Smooth muscle cell (in vitro differentiated cells): Measurements from ENCODE around the gene CNOT10. TPM values are rescaled to one million over a fixed set of nuclear protein-coding genes. Genes with fewer than 3 reads are reported as not detected.

ENCODE experiments used
- DNase-seq: peaks from one replicate; lab custom pipeline; 2025; ENCODE audit not compliant: unreplicated experiment; lab: John Stamatoyannopoulos, UW
- H2AFZ ChIP-seq: fragments of 200-600 bp; sonication (generic); 2 replicates; pipeline ENCODE4 v1.6.0; 2016; ENCODE audit warnings: antibody characterized with exemption, low read depth, mild to moderate bottlenecking
- H3F3A ChIP-seq: fragments of 200-600 bp; sonication (generic); 2 replicates; pipeline ENCODE4 v1.6.0; 2017; ENCODE audit warnings: antibody characterized with exemption, low read depth
- H3K27ac ChIP-seq: fragments of 200-600 bp; sonication (generic); 2 replicates; pipeline ENCODE4 v1.5.1; 2016; ENCODE audit warnings: low read depth, mild to moderate bottlenecking
- H3K27me3 ChIP-seq: fragments of 200-600 bp; sonication (generic); 2 replicates; pipeline ENCODE4 v1.6.1; 2016; ENCODE audit warnings: low read depth, mild to moderate bottlenecking
- H3K36me3 ChIP-seq: fragments of 200-600 bp; sonication (generic); 2 replicates; pipeline ENCODE4 v1.5.1; 2016; ENCODE audit warnings: low read depth
- H3K4me1 ChIP-seq: fragments of 200-600 bp; sonication (generic); 2 replicates; pipeline ENCODE4 v1.5.1; 2016; ENCODE audit warnings: low read depth
- H3K4me2 ChIP-seq: fragments of 200-600 bp; sonication (generic); 2 replicates; pipeline ENCODE4 v1.6.0; 2016; ENCODE audit warnings: mild to moderate bottlenecking
- H3K4me3 ChIP-seq: fragments of 200-600 bp; sonication (generic); 2 replicates; pipeline ENCODE4 v1.5.1; 2016; ENCODE audit warnings: mild to moderate bottlenecking
- H3K79me2 ChIP-seq: fragments of 200-600 bp; sonication (generic); 2 replicates; pipeline ENCODE4 v1.6.0; 2016; ENCODE audit warnings: low read depth, mild to moderate bottlenecking
- H3K9ac ChIP-seq: fragments of 200-600 bp; sonication (generic); 2 replicates; pipeline ENCODE4 v1.6.0; 2016; ENCODE audit warnings: low read depth
- H3K9me3 ChIP-seq: fragments of 200-600 bp; sonication (generic); replicated peaks from 2 replicates; pipeline ENCODE4 v1.5.1; 2016; ENCODE audit warnings: low read depth
- H4K20me1 ChIP-seq: fragments of 200-600 bp; sonication (generic); 2 replicates; pipeline ENCODE4 v1.6.0; 2016; ENCODE audit warnings: low read depth
- CTCF ChIP-seq: fragments of 200-600 bp; sonication (generic); IDR thresholded peaks from 2 replicates; pipeline ENCODE4 v1.5.1; 2017; ENCODE audit warnings: borderline replicate concordance, mild to moderate bottlenecking, antibody characterized with exemption; ENCODE audit not compliant: insufficient read depth, poor library complexity, severe bottlenecking
- WGBS: methylation state at CpG from one replicate; pipeline ENCODE4 v1.1.7; 2016; ENCODE audit warnings: low lambda C conversion rate; 5-methylcytosine and 5-hydroxymethylcytosine counted together
- polyA plus RNA-seq: library from polyadenylated mRNA; unstranded; fragments of >200 nt; fragmentation: Nextera tagmentation; extraction: Ambion mirVana; gene quantifications from 2 replicates; pipeline ENCODE4 v1.2.1, GENCODE V29; 2016
- total RNA-seq: library from RNA; depleted of rRNA; stranded (reverse); fragments of >200 nt; gene quantifications from 2 replicates; pipeline ENCODE4 v1.2.3, GENCODE V29; 2014

Gene CNOT10
- total and polyA plus RNA-seq, 2 experiments from 2014 or later, result 19.4 to 22.9 TPM

DNA sequence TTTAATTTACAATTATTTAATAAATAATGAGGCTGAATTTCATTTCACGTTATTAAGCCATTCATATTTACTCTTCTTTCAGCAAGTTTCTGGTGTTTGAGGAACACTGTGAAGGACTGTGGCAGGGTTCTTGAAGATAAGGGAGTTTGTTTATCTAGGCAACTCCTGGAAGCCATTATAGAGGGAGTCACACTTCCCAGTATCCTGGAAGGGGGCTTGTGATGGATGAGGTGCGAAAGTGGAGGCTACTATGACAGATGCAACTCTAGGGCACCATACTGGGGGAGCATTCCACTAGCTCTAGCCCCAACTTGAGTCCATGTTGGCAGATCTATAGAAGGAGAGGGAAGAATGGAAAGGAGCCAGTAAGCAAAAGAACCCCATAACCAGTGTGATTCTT, 14.4 kb downstream of the CNOT10 start:
- H3F3A ChIP-seq, result peaks cover 5% of the 10 kb centered on the region
- WGBS, result 79% methylated on average over 2 of the region's 2 CpGs
- DNase-seq, result no peak
- H3K4me1 ChIP-seq, result no peaks in the 10 kb centered on the region
- no peak overlapping the region for H3K4me2 ChIP-seq
- TF ChIP-seq CTCF, result no peak
- peaks cover 55% of the 10 kb centered on the region for H3K79me2 ChIP-seq
- H3K27me3 ChIP-seq, result no peaks in the 10 kb centered on the region
- no peak overlapping the region for H3K9ac ChIP-seq
- H3K27ac ChIP-seq, result no peak overlapping the region
- peaks cover 45% of the 10 kb centered on the region for H4K20me1 ChIP-seq
- H3K4me3 ChIP-seq, result no peak overlapping the region
- H2AFZ ChIP-seq, result no peak overlapping the region
- H3K9me3 ChIP-seq, result no peaks in the 10 kb centered on the region
- no peaks in the 10 kb centered on the region for H3K36me3 ChIP-seq

DNA sequence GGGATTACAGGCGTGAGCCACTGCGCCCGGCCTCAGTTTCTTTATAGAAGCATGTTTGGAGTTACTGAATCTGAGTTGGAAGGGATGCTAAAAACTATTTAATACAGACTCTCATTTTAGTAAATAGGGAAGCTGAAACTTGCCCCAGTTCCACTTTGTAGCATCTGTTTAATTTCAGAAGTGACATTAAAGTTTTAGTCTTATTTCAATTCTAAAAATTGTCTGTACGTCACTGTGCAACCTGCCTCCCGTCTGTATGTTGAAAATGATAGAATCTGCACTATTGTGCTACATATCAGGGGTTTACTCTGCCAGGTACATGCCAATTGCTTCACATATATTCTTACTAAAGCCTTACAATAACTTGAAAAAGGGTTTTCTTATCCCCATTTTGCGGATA, 15.3 kb downstream of the CNOT10 start:
- Histone ChIP-seq H3K9me3 (no peaks in the 10 kb centered on the region), H3K9ac (no peak overlapping the region), H3K36me3 (no peaks in the 10 kb centered on the region), H3K4me1 (no peaks in the 10 kb centered on the region), H3K4me3 (no peak overlapping the region), H4K20me1 (peaks cover 47% of the 10 kb centered on the region), H3K27ac (no peak overlapping the region), H2AFZ (no peak overlapping the region), H3K4me2 (no peak overlapping the region), H3F3A (peaks cover 5% of the 10 kb centered on the region), H3K79me2 (peaks cover 55% of the 10 kb centered on the region), H3K27me3 (no peaks in the 10 kb centered on the region)
- no peak for DNase-seq
- 83% methylated on average over 6 of the region's 6 CpGs for WGBS
- no peak for TF ChIP-seq CTCF

DNA sequence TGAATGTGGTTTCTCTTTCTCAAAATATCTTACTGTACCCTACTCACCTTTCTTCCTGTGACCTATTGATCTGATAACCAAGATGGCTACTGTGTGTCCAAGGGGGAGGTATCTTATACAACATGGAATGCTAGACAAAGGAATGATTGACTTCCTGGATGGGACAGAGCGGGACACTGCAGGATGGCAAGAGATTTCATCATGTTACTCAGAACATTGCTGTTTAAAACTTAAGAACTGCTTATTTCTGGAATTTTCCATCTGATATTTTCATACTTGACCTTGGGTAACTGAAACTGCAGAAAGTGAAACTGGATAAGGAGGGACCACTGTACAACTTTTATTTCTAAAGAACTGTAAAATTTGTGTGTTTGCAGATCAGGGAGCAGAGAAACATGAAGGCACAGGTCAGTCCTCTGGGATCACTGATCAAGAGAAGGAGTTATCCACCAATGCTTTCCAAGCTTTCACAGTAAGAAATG, 18.5 kb downstream of the CNOT10 start:
- Histone ChIP-seq H3K79me2 (peaks cover 38% of the 10 kb centered on the region), H3K27ac (no peak overlapping the region), H3K4me1 (no peaks in the 10 kb centered on the region), H3K9ac (no peak overlapping the region), H2AFZ (no peak overlapping the region), H3K4me2 (no peak overlapping the region), H3K9me3 (no peaks in the 10 kb centered on the region), H3K4me3 (peak overlapping the region; percentile 9), H3K36me3 (no peaks in the 10 kb centered on the region), H4K20me1 (peaks cover 50% of the 10 kb centered on the region), H3K27me3 (no peaks in the 10 kb centered on the region), H3F3A (no peaks in the 10 kb centered on the region)
- DNase-seq, result no peak
- 85% methylated on average over 1 of the region's 1 CpG for WGBS
- no peak for TF ChIP-seq CTCF

- 68% methylated on average over 2 of the region's 2 CpGs for WGBS
- H3K4me2 ChIP-seq, result no peak overlapping the region
- no peaks in the 10 kb centered on the region for H3K4me1 ChIP-seq
- no peak for DNase-seq
- H3K27ac ChIP-seq, result peak overlapping the region; percentile 61
- peaks cover 27% of the 10 kb centered on the region for H3K79me2 ChIP-seq
- no peak for TF ChIP-seq CTCF
- H3K36me3 ChIP-seq, result no peaks in the 10 kb centered on the region
- H2AFZ ChIP-seq, result no peak overlapping the region
- no peak overlapping the region for H3K9ac ChIP-seq
- no peaks in the 10 kb centered on the region for H3K9me3 ChIP-seq
- H3K27me3 ChIP-seq, result no peaks in the 10 kb centered on the region
- H4K20me1 ChIP-seq, result peaks cover 33% of the 10 kb centered on the region
- no peaks in the 10 kb centered on the region for H3F3A ChIP-seq
- H3K4me3 ChIP-seq, result no peak overlapping the region
Observed at GRCh38 chr3:32705232-32705631, 20.2 kb downstream of the CNOT10 start.
